Ovary (tissue), 9 donors: ENCODE measurements around the gene IGHMBP2. TPM values are rescaled to one million over a fixed set of nuclear protein-coding genes. Genes with fewer than 3 reads are reported as not detected.

Experiments used
- DNase-seq, 5 donors: peaks; one replicate each; pipeline ENCODE4 v3.0.0-alpha.2; 2019 to 2020
- H3K27ac ChIP-seq, 2 donors: fragments of 200-600 bp; one replicate each; pipeline versions ENCODE4 v1.5.1 to v1.8.0; 2019 to 2022
- H3K27me3 ChIP-seq: fragments of 200-600 bp; one replicate; pipeline ENCODE4 v1.8.0; 2022
- H3K36me3 ChIP-seq: fragments of 200-600 bp; sonication (generic); one replicate; pipeline ENCODE4 v1.5.1; 2019
- H3K4me1 ChIP-seq: one replicate; pipeline ENCODE4 v1.8.1; 2013; ENCODE audit warnings: mild to moderate bottlenecking, moderate library complexity; ENCODE audit not compliant: insufficient read depth
- H3K4me3 ChIP-seq: fragments of 200-600 bp; sonication (generic); one replicate; pipeline ENCODE4 v1.5.1; 2017
- H3K9me3 ChIP-seq, 2 donors: fragments of 200-600 bp in 1 of 2; sonication (generic) in 1 of 2; one replicate each; pipeline versions ENCODE4 v1.5.1 to v1.8.1; 2013 to 2019; ENCODE audit warnings: mild to moderate bottlenecking in 1 of 2, moderate library complexity in 1 of 2
- CTCF ChIP-seq, 3 donors: fragments of 450-650 bp in 2 of 3; fragments of 200-600 bp in 1 of 3; IDR thresholded peaks; one replicate each; pipeline versions ENCODE4 v1.5.1 to v1.8.0; 2016 to 2022; ENCODE audit warnings: antibody characterized with exemption in 3 of 3, mild to moderate bottlenecking in 1 of 3
- EP300 ChIP-seq: sonication (generic); formaldehyde crosslinking; IDR thresholded peaks from one replicate; pipeline ENCODE4 v1.6.1; 2017; ENCODE audit warnings: antibody characterized with exemption
- POLR2A ChIP-seq: fragments of 450-650 bp; IDR thresholded peaks from one replicate; pipeline ENCODE4 v1.6.1; 2017; ENCODE audit warnings: antibody characterized with exemption, mild to moderate bottlenecking, moderate library complexity
- WGBS, 3 donors: extraction: QIAGEN DNeasy Blood & Tissue Kit in 1 of 3; methylation state at CpG; one replicate each; pipeline versions ENCODE4 v1.1.5 to v1.1.7; 2013 to 2017; 5-methylcytosine and 5-hydroxymethylcytosine counted together
- intact Hi-C, 4 donors: fragments of 100-400 bp; cut with DNase I; formaldehyde crosslinking; loops; one replicate each; pipeline versions ENCODE4 v1.11.0 to v1.15.1; 2022 to 2023
- polyA plus RNA-seq, 2 donors: library from polyadenylated mRNA; stranded (reverse); fragments of 200-250 nt in 1 of 2; fragments of 350-450 nt in 1 of 2; fragmentation: Illumina TruSeq in 1 of 2; extraction: RNeasy Lipid Tissue Mini Kit (QIAGEN cat#74804) in 1 of 2; gene quantifications; one replicate each; pipeline ENCODE4 v1.2.3, GENCODE V29; 2013 to 2014
- total RNA-seq, 7 donors: library from RNA; depleted of rRNA in 2 of 7; stranded (reverse); fragments of >200 nt in 2 of 7; fragmentation: NEBNext Ultra II Directional in 3 of 7; extraction: Animal tissue kit (Norgen Biotek cat#: 25700) in 3 of 7; gene quantifications; one replicate each; pipeline versions ENCODE4 v1.1.0 to v1.2.4, GENCODE V29; 2016 to 2023
- donor health status: DM: no; HTN: no; CAD: no; lungs with moderate emphysema.
- donor health status: DM: no; HTN: no; CAD: no.
- donor health status: Bipolar disorder and iron deficiency.
- donor health status: DM: yes; HTN: yes; CAD: no.
- donor health status: DM: no; HTN: no; CAD: no.
- donor health status: DM: yes; HTN: yes; CAD: no.

The IGHMBP2 gene
- total and polyA plus RNA-seq, 9 donors: 8.3 to 18.9 (median 15.9) TPM

GRCh38 chr11:68910965-68911364 is 7.3 kb downstream of the IGHMBP2 start:
- WGBS, 3 donors: 64 to 76% (median 71%) methylated on average over 8 of the region's 8 CpGs
- TF ChIP-seq POLR2A: no peak
- no peak for TF ChIP-seq CTCF (IDR thresholded peaks at IDR 0.05)
- TF ChIP-seq EP300: no peak
- Histone ChIP-seq H3K4me3 (no peak overlapping the region), H3K36me3 (no peaks in the 10 kb centered on the region), H3K4me1 (no peaks in the 10 kb centered on the region), H3K27ac (no peak overlapping the region), H3K27me3 (no peaks in the 10 kb centered on the region), H3K9me3 (no peaks in the 10 kb centered on the region)
- intact Hi-C loops: no loop called here
- DNase-seq: no peak

- H3K4me3 ChIP-seq: no peak overlapping the region
- no peak overlapping the region for H3K27ac ChIP-seq
- intact Hi-C loops: no loop called here
- H3K27me3 ChIP-seq: no peaks in the 10 kb centered on the region
- WGBS, 3 donors: 94 to 95% (median 94%) methylated on average over 16 of the region's 16 CpGs
- no peaks in the 10 kb centered on the region for H3K4me1 ChIP-seq
- no peak for TF ChIP-seq POLR2A
- TF ChIP-seq CTCF (IDR thresholded peaks at IDR 0.05): no peak
- no peak for TF ChIP-seq EP300
- H3K9me3 ChIP-seq: no peaks in the 10 kb centered on the region
- DNase-seq: no peak
- H3K36me3 ChIP-seq: no peaks in the 10 kb centered on the region
Measured at GRCh38 chr11:68911731-68912130, 8.0 kb downstream of the IGHMBP2 start.

- no peak for TF ChIP-seq POLR2A
- TF ChIP-seq CTCF (IDR thresholded peaks at IDR 0.05): no peak
- no peak for TF ChIP-seq EP300
- Histone ChIP-seq H3K4me3 (no peak overlapping the region), H3K9me3 (no peaks in the 10 kb centered on the region), H3K36me3 (no peaks in the 10 kb centered on the region), H3K27me3 (no peaks in the 10 kb centered on the region), H3K27ac (no peak overlapping the region), H3K4me1 (no peaks in the 10 kb centered on the region)
- DNase-seq: no peak
- intact Hi-C loops: no loop called here
- 91 to 94% (median 92%) methylated on average over 5 of the region's 5 CpGs for whole genome bisulfite sequencing, 3 donors
Measured at GRCh38 chr11:68912254-68912653, 8.6 kb downstream of the IGHMBP2 start.

- 88 to 96% (median 96%) methylated on average over 5 of the region's 5 CpGs for WGBS, 3 donors
- Histone ChIP-seq H3K4me3 (no peak overlapping the region), H3K4me1 (no peaks in the 10 kb centered on the region), H3K9me3 (no peaks in the 10 kb centered on the region), H3K27me3 (no peaks in the 10 kb centered on the region), H3K27ac (no peak overlapping the region), H3K36me3 (no peaks in the 10 kb centered on the region)
- intact Hi-C loops: no loop called here
- no peak for TF ChIP-seq CTCF (IDR thresholded peaks at IDR 0.05)
- no peak for TF ChIP-seq POLR2A
- TF ChIP-seq EP300: no peak
- DNase-seq: no peak
Measured at GRCh38 chr11:68913188-68913587, 9.5 kb downstream of the IGHMBP2 start.

- WGBS, 3 donors: 93 to 96% (median 95%) methylated on average over 15 of the region's 15 CpGs
- Histone ChIP-seq H3K27me3 (no peaks in the 10 kb centered on the region), H3K4me3 (no peak overlapping the region), H3K4me1 (no peaks in the 10 kb centered on the region), H3K36me3 (no peaks in the 10 kb centered on the region), H3K9me3 (no peaks in the 10 kb centered on the region), H3K27ac (no peak overlapping the region)
- TF ChIP-seq POLR2A (no peak), CTCF (IDR thresholded peaks at IDR 0.05) (no peak), EP300 (no peak)
- intact Hi-C loops: no loop called here
- DNase-seq: no peak
Measured at GRCh38 chr11:68914761-68915160, 11.1 kb downstream of the IGHMBP2 start.
